ENCODE results near the gene MIGA2. TPM values are rescaled to one million over a fixed set of nuclear protein-coding genes. Genes with fewer than 3 reads are reported as not detected.

Gene MIGA2
- total RNA-seq, 2 experiments from 2014 or later, result 27.7 to 37.7 TPM

GRCh38 chr9:128998462-128998861, 38.0 kb upstream of the MIGA2 start:
- H2AFZ ChIP-seq (ENCODE audit: low read length), result no peak overlapping the region
- no peak overlapping the region for H3K27ac ChIP-seq (ENCODE audit: low read depth, low read length, poor library complexity, severe bottlenecking)
- H3K4me3 ChIP-seq (ENCODE audit: low read depth, low read length, poor library complexity, severe bottlenecking), result no peak overlapping the region
- POLR2A ChIA-PET, result no interaction called here
- H3K4me1 ChIP-seq (ENCODE audit: insufficient read depth, low read length, poor library complexity, severe bottlenecking), result no peaks in the 10 kb centered on the region
- peaks cover 99% of the 10 kb centered on the region for H3K36me3 ChIP-seq (ENCODE audit: insufficient read depth, low read length)
- TF ChIP-seq EZH2phosphoT487 (IDR thresholded peaks at IDR 0.05; ENCODE audit: borderline replicate concordance, low read depth, low read length) (no peak), CTCF (conservative IDR thresholded peaks at IDR 0.05; ENCODE audit: low read length) (no peak)
- H3K9me2 ChIP-seq (ENCODE audit: insufficient read depth, low read length), result no peaks in the 10 kb centered on the region
- no peaks in the 10 kb centered on the region for H3K79me2 ChIP-seq (ENCODE audit: insufficient read depth, low read depth, low read length)
- no peak overlapping the region for H3K4me2 ChIP-seq (ENCODE audit: low read length)
- no peaks in the 10 kb centered on the region for H4K20me1 ChIP-seq (ENCODE audit: insufficient read depth, low read length)
- no peak for DNase-seq (ENCODE audit: low spot score)
- intact Hi-C loops (cut with micrococcal nuclease; ENCODE audit: unreplicated experiment), result no loop called here
- CTCF ChIA-PET (ENCODE audit: unreplicated experiment), result no interaction called here
- BruUV-seq (replicated peaks), result no TSS peak
- no peaks in the 10 kb centered on the region for H3K9me3 ChIP-seq (ENCODE audit: low read length)

GRCh38 chr9:128999581-129000206, 36.7 kb upstream of the MIGA2 start:
- Histone ChIP-seq H3K4me2 (ENCODE audit: low read length) (no peak overlapping the region), H3K36me3 (ENCODE audit: insufficient read depth, low read length) (peaks cover 93% of the 10 kb centered on the region), H3K27ac (ENCODE audit: low read depth, low read length, poor library complexity, severe bottlenecking) (no peak overlapping the region), H3K4me1 (ENCODE audit: insufficient read depth, low read length, poor library complexity, severe bottlenecking) (no peaks in the 10 kb centered on the region), H3K9me3 (ENCODE audit: low read length) (no peaks in the 10 kb centered on the region), H3K79me2 (ENCODE audit: insufficient read depth, low read depth, low read length) (no peaks in the 10 kb centered on the region), H2AFZ (ENCODE audit: low read length) (no peak overlapping the region), H3K4me3 (ENCODE audit: low read depth, low read length, poor library complexity, severe bottlenecking) (no peak overlapping the region), H4K20me1 (ENCODE audit: insufficient read depth, low read length) (no peaks in the 10 kb centered on the region), H3K9me2 (ENCODE audit: insufficient read depth, low read length) (no peaks in the 10 kb centered on the region)
- ChIA-PET CTCF (ENCODE audit: unreplicated experiment) (no interaction called here), POLR2A (no interaction called here)
- intact Hi-C loops (cut with micrococcal nuclease; ENCODE audit: unreplicated experiment), result no loop called here
- no TSS peak for BruUV-seq (replicated peaks)
- TF ChIP-seq EZH2phosphoT487 (IDR thresholded peaks at IDR 0.05; ENCODE audit: borderline replicate concordance, low read depth, low read length) (no peak), CTCF (conservative IDR thresholded peaks at IDR 0.05; ENCODE audit: low read length) (no peak)
- no peak for DNase-seq (ENCODE audit: low spot score)

GRCh38 chr9:129001504-129002325, 34.7 kb upstream of the MIGA2 start:
- intact Hi-C loops (cut with micrococcal nuclease; ENCODE audit: unreplicated experiment), result no loop called here
- CTCF ChIA-PET (ENCODE audit: unreplicated experiment), result interaction anchor here (0.6 kb wide), 1 partner anchor 823 kb away, joined by 4 read pairs; no protein-coding TSS in a partner anchor
- peaks cover 93% of the 10 kb centered on the region for H3K36me3 ChIP-seq (ENCODE audit: insufficient read depth, low read length)

More at GRCh38 chr9:129001504-129002325, 34.7 kb upstream of the MIGA2 start:
- Histone ChIP-seq H3K4me2 (ENCODE audit: low read length) (no peak overlapping the region), H3K9me2 (ENCODE audit: insufficient read depth, low read length) (no peaks in the 10 kb centered on the region), H2AFZ (ENCODE audit: low read length) (no peak overlapping the region), H3K9me3 (ENCODE audit: low read length) (no peaks in the 10 kb centered on the region), H4K20me1 (ENCODE audit: insufficient read depth, low read length) (no peaks in the 10 kb centered on the region), H3K27ac (ENCODE audit: low read depth, low read length, poor library complexity, severe bottlenecking) (no peak overlapping the region), H3K79me2 (ENCODE audit: insufficient read depth, low read depth, low read length) (no peaks in the 10 kb centered on the region), H3K4me1 (ENCODE audit: insufficient read depth, low read length, poor library complexity, severe bottlenecking) (no peaks in the 10 kb centered on the region), H3K4me3 (ENCODE audit: low read depth, low read length, poor library complexity, severe bottlenecking) (no peak overlapping the region)
- BruUV-seq (replicated peaks), result no TSS peak
- POLR2A ChIA-PET, result no interaction called here
- DNase-seq (ENCODE audit: low spot score), result no peak
- TF ChIP-seq CTCF (conservative IDR thresholded peaks at IDR 0.05; ENCODE audit: low read length) (no peak), EZH2phosphoT487 (IDR thresholded peaks at IDR 0.05; ENCODE audit: borderline replicate concordance, low read depth, low read length) (no peak)

All from OCI-LY7 (cell line).